ENCODE measurements around the gene FN1.

FN1 gene

DNA sequence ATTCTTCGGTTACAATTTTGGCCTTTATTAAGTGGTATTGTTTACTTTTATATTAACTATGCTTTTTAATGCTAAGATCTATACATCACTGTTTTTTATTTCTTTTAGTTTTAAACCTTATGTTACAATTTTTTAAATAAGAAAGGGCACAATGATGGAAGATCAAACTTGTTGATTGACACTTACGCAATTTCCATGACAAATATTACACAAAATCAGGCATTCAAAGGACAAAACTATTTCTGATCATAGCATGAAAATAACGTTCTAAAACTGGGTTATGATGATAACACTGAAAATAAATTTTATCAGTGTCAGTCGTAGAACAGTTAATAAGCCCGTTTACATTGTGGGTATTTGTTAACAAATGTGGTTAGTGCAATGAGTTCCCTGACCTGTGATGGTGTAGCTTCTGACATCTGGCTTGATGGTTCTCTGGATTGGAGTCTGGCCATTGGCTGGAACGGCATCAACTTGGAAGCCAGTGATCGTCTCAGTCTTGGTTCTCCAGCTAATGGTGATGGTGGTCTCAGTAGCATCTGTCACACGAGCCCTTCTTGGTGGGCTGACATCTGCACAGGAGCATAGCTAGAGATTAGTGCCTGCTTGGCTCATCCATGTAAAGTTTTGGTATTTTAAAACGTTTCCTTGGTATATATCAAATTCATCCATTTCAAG is 59.6 kb downstream of the FN1 start:
- Histone ChIP-seq H3K36me3 (ENCODE audit: insufficient read depth, low read length) (peaks cover 93% of the 10 kb centered on the region), H3K27ac (ENCODE audit: low read depth, low read length) (no peak overlapping the region)

GRCh38 chr2:215375467-215375830 is 60.4 kb downstream of the FN1 start:
- Histone ChIP-seq H3K4me1 (ENCODE audit: insufficient read depth, low read length) (no peaks in the 10 kb centered on the region), H3K27me3 (ENCODE audit: control insufficient read depth in 1 of 2, insufficient read depth in 2 of 2, low read length in 2 of 2) (no peaks in the 10 kb centered on the region), H3K9ac (ENCODE audit: low read length) (no peak overlapping the region), H3K9me3 (ENCODE audit: low read length) (no peaks in the 10 kb centered on the region), H3K36me3 (ENCODE audit: insufficient read depth, low read length) (peaks cover 91% of the 10 kb centered on the region), H3K27ac (ENCODE audit: low read depth, low read length) (no peak overlapping the region), H3K4me3 (ENCODE audit: low read depth in 1 of 2, low read length in 2 of 2) (no peak overlapping the region)

More for the DNA sequence above, 59.6 kb downstream of the FN1 start:
- H3K9ac ChIP-seq (ENCODE audit: low read length): no peak overlapping the region
- no peak overlapping the region for H3K4me3 ChIP-seq (ENCODE audit: low read depth in 1 of 2, low read length in 2 of 2)
- H3K9me3 ChIP-seq (ENCODE audit: low read length): no peaks in the 10 kb centered on the region
- H3K27me3 ChIP-seq (ENCODE audit: control insufficient read depth in 1 of 2, insufficient read depth in 2 of 2, low read length in 2 of 2): no peaks in the 10 kb centered on the region
- H3K4me1 ChIP-seq (ENCODE audit: insufficient read depth, low read length): no peaks in the 10 kb centered on the region

GRCh38 chr2:215374642-215375466 is 61.0 kb downstream of the FN1 start:
- H3K9ac ChIP-seq (ENCODE audit: low read length): no peak overlapping the region
- no peaks in the 10 kb centered on the region for H3K4me1 ChIP-seq (ENCODE audit: insufficient read depth, low read length)
- no peak overlapping the region for H3K27ac ChIP-seq (ENCODE audit: low read depth, low read length)
- no peak overlapping the region for H3K4me3 ChIP-seq (ENCODE audit: low read depth in 1 of 2, low read length in 2 of 2)
- H3K9me3 ChIP-seq (ENCODE audit: low read length): no peaks in the 10 kb centered on the region
- peaks cover 91% of the 10 kb centered on the region for H3K36me3 ChIP-seq (ENCODE audit: insufficient read depth, low read length)
- H3K27me3 ChIP-seq (ENCODE audit: control insufficient read depth in 1 of 2, insufficient read depth in 2 of 2, low read length in 2 of 2): no peaks in the 10 kb centered on the region

GRCh38 chr2:215374002-215374401 is 61.9 kb downstream of the FN1 start:
- no peak overlapping the region for H3K4me3 ChIP-seq (ENCODE audit: low read depth in 1 of 2, low read length in 2 of 2)
- H3K9ac ChIP-seq (ENCODE audit: low read length): no peak overlapping the region
- H3K4me1 ChIP-seq (ENCODE audit: insufficient read depth, low read length): no peaks in the 10 kb centered on the region
- H3K9me3 ChIP-seq (ENCODE audit: low read length): no peaks in the 10 kb centered on the region
- no peak overlapping the region for H3K27ac ChIP-seq (ENCODE audit: low read depth, low read length)
- peaks cover 87% of the 10 kb centered on the region for H3K36me3 ChIP-seq (ENCODE audit: insufficient read depth, low read length)
- H3K27me3 ChIP-seq (ENCODE audit: control insufficient read depth in 1 of 2, insufficient read depth in 2 of 2, low read length in 2 of 2): no peaks in the 10 kb centered on the region

GRCh38 chr2:215372968-215373649 is 62.8 kb downstream of the FN1 start:
- Histone ChIP-seq H3K9me3 (ENCODE audit: low read length) (no peaks in the 10 kb centered on the region), H3K4me3 (ENCODE audit: low read depth in 1 of 2, low read length in 2 of 2) (no peak overlapping the region), H3K27ac (ENCODE audit: low read depth, low read length) (no peak overlapping the region), H3K27me3 (ENCODE audit: control insufficient read depth in 1 of 2, insufficient read depth in 2 of 2, low read length in 2 of 2) (no peaks in the 10 kb centered on the region), H3K9ac (ENCODE audit: low read length) (no peak overlapping the region), H3K36me3 (ENCODE audit: insufficient read depth, low read length) (peaks cover 86% of the 10 kb centered on the region), H3K4me1 (ENCODE audit: insufficient read depth, low read length) (no peaks in the 10 kb centered on the region)

DNA sequence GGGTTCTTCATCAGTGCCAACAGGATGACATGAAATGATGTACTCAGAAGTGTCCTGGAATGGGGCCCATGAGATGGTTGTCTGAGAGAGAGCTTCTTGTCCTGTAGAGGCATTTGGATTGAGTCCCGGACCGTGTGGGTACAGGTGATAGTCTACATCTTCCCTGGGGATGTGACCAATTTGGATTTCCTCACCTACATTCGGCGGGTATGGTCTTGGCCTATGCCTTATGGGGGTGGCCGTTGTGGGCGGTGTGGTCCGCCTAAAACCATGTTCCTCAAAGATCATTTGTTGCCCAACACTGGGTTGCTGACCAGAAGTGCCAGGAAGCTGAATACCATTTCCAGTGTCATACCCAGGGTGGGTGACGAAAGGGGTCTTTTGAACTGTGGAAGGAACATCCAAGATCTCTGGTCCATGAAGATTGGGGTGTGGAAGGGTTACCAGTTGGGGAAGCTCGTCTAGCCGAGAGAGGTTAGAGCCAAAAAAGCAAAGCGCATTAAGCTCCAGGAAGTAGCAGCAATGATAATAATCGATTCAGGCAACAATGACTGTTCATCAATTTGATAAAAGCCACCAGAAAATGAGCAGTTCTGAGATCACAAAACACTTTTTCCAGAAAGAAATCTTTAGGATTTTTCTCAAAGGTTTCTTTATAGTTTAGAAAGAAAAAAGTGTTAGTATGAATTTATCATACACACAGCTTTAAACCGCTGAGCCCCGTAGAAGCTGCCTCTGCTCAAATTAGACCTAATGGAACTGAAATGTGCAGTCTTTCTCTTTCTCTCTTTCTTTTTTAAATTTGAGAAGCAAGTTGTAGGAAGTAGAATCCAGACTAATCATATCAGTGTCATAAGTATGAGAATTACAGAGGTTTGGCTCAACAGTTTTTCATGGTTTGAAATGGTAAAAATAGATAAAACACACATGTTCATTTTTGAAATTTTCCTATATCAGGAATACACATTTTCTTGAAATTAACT is 63.7 kb downstream of the FN1 start:
- H3K4me3 ChIP-seq (ENCODE audit: low read depth in 1 of 2, low read length in 2 of 2): no peak overlapping the region
- H3K27me3 ChIP-seq (ENCODE audit: control insufficient read depth in 1 of 2, insufficient read depth in 2 of 2, low read length in 2 of 2): no peaks in the 10 kb centered on the region
- no peak overlapping the region for H3K27ac ChIP-seq (ENCODE audit: low read depth, low read length)
- peaks cover 87% of the 10 kb centered on the region for H3K36me3 ChIP-seq (ENCODE audit: insufficient read depth, low read length)
- no peaks in the 10 kb centered on the region for H3K4me1 ChIP-seq (ENCODE audit: insufficient read depth, low read length)
- H3K9ac ChIP-seq (ENCODE audit: low read length): no peak overlapping the region
- no peaks in the 10 kb centered on the region for H3K9me3 ChIP-seq (ENCODE audit: low read length)

GRCh38 chr2:215370112-215370965 is 65.5 kb downstream of the FN1 start:
- Histone ChIP-seq H3K27me3 (ENCODE audit: control insufficient read depth in 1 of 2, insufficient read depth in 2 of 2, low read length in 2 of 2) (no peaks in the 10 kb centered on the region), H3K4me3 (ENCODE audit: low read depth in 1 of 2, low read length in 2 of 2) (no peak overlapping the region), H3K36me3 (ENCODE audit: insufficient read depth, low read length) (peaks cover 85% of the 10 kb centered on the region), H3K4me1 (ENCODE audit: insufficient read depth, low read length) (no peaks in the 10 kb centered on the region), H3K27ac (ENCODE audit: low read depth, low read length) (no peak overlapping the region), H3K9me3 (ENCODE audit: low read length) (no peaks in the 10 kb centered on the region), H3K9ac (ENCODE audit: low read length) (no peak overlapping the region)

DNA sequence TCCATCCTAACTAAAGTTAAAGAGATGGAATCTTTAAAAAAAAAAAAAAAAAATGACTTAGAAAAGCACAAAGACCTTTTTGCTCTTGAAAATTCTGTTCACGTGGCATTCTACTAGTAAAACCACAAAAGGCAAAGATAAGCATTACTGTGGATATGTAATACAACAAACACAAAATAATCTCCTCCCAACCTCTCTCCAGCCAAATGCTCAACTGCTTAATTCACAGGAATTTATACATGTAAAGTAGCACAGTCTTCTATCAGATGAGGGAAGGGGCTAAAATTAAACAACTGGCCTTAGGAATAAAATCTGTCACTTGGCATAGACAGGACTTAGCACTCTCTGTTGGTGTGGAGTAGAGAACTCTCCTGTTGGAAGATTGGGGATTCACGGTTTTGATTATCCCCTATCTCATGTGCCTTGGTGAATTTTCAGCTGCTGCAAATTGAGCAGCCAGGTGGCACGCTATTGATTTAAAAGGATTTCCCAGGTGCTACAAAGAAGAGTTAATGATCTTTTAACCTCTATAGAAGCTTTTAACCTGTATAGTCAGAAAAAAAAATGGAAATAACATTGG is 66.6 kb downstream of the FN1 start:
- Histone ChIP-seq H3K27me3 (ENCODE audit: control insufficient read depth in 1 of 2, insufficient read depth in 2 of 2, low read length in 2 of 2) (no peaks in the 10 kb centered on the region), H3K36me3 (ENCODE audit: insufficient read depth, low read length) (peaks cover 85% of the 10 kb centered on the region), H3K4me1 (ENCODE audit: insufficient read depth, low read length) (no peaks in the 10 kb centered on the region), H3K9me3 (ENCODE audit: low read length) (no peaks in the 10 kb centered on the region), H3K4me3 (ENCODE audit: low read depth in 1 of 2, low read length in 2 of 2) (no peak overlapping the region), H3K9ac (ENCODE audit: low read length) (no peak overlapping the region), H3K27ac (ENCODE audit: low read depth, low read length) (no peak overlapping the region)

- no peaks in the 10 kb centered on the region for H3K27me3 ChIP-seq (ENCODE audit: control insufficient read depth in 1 of 2, insufficient read depth in 2 of 2, low read length in 2 of 2)
Measured at GRCh38 chr2:215368493-215368809, 67.4 kb downstream of the FN1 start.

More at GRCh38 chr2:215368493-215368809, 67.4 kb downstream of the FN1 start:
- H3K4me3 ChIP-seq (ENCODE audit: low read depth in 1 of 2, low read length in 2 of 2): no peak overlapping the region
- H3K27ac ChIP-seq (ENCODE audit: low read depth, low read length): no peak overlapping the region
- H3K9me3 ChIP-seq (ENCODE audit: low read length): no peaks in the 10 kb centered on the region
- no peaks in the 10 kb centered on the region for H3K4me1 ChIP-seq (ENCODE audit: insufficient read depth, low read length)
- peaks cover 86% of the 10 kb centered on the region for H3K36me3 ChIP-seq (ENCODE audit: insufficient read depth, low read length)
- H3K9ac ChIP-seq (ENCODE audit: low read length): no peak overlapping the region
